ENCODE measurements around the gene TTLL1.
"Not testable (repeated sequence)": the region's sequence is repeated elsewhere in the genome, so short reads cannot be mapped to it uniquely, and the experiment has no call there.

The TTLL1 gene

DNA sequence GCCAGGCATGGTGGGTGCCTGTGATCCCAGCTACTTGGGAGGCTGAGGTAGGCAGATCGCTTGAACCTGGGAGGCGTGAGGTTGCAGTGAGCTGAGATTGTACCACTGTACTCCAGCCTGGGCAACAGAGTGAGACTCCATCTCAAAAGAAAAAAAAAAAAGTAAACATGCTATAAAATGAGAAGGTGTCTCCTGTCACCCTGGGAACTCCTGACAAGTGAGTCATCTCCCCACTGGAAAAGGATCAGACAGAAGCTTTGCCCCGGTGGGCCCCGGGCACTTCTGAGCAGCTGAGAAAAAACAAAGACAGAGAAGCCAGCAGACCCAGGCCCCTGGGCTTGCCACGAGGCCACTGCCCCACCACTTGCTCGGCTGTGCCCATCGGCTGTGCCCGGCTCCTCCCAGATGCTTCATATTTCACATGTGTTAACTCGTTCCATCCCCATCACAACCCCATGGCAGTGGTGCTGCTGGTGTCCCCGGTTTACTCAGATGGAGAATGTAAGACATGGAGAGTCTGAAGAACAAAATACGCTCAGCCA lies 22.3 kb downstream of the TTLL1 start:
- DNase-seq, result peak; percentile 81

DNA sequence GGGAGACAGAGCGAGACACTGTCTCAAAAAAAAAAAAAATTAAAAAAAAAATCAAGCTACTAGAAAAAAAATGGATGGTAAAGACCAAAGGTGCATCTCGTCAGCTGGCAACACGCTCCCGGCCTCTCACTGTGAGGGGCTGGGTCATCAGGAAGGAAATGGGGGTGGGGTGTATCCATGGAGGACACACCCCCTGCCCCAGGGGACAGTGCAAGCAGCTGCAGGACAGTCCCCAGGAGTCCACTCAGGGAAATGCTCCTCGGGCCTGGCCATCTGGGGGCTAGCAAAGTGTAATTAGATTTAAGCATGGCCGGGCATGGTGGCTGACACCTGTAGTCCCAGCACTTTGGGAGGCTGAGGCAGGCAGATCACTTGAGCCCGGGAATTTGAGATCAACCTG lies 23.1 kb downstream of the TTLL1 start:
- no peak for DNase-seq

DNA sequence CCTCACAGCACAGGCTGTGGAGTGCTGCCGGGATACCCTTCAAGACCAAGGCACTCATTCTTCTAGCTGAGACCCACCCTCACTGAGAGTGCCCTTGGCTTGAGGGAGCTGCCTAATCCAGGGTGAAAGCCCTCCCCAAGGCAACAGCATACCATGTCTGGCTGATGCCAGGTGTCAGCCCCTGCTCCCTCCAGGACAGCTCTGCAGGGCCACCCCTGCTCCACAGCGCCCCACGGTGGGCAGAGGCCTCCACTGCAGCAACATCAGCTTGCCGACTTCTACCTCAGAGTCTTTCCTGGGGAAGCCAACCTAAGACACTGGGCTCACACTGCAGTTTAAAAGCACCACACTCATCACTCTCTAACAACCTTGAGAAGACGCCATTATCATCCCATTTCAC lies 29.0 kb downstream of the TTLL1 start:
- DNase-seq, result peak; percentile 18

DNA sequence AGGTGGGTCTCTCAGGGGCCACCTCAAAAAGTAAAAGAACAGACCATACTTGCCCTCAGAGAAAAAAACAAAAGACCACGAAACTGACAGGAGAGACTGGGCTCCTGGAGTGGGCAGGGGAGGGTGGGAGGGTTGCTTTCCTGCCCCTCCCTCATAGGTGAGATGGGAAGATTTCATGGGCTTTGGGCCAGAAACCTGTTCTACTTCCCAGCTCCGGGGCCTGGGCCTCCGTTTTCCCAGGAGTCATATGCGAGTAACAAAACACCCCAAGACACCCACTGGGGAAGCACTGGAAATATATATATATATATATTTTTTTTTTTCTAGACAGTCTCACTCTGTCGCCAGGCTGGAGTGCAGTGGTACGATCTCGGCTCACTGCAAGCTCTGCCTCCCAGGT lies 31.6 kb downstream of the TTLL1 start:
- no peak for DNase-seq

DNA sequence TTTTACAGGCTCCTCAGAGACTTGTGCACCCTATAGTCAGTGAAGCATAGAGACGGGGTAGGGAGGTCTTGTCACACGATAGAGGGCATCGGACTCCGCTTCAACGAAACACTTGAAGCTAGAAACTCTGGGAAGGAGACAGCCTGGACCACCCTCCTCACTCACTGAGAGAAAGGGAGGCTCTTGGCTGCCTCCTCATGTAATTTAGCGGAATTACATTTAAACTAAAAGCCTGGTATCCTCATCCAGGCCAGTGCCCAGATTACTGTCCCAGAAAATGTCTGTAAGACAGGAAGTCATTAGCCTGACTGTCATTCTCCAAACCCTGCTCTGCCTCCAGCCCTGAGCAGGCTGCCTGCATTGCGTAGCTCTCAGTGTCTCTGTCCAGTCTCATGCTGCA lies 36.0 kb downstream of the TTLL1 start:
- no peak for DNase-seq

DNA sequence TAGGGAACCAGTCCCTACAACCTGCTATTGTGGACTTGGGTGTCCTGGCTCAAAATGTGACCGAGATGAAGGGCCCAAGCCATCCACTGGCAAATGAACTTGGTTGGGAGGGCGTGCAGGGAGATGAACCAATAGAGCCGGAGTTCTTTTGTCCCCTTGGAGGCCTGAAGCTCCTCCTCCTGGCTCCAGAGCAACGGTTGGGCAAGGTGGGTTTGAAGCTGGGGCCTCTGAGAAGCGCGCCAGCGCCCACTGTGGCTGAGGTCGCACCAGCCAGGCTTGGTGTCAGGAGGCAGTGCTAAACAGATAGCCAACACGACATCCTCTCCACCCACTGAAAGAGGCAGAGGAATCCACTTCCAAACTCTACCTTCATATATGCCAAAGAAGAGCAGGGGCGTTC lies 38.2 kb downstream of the TTLL1 start:
- DNase-seq, result no peak

DNA sequence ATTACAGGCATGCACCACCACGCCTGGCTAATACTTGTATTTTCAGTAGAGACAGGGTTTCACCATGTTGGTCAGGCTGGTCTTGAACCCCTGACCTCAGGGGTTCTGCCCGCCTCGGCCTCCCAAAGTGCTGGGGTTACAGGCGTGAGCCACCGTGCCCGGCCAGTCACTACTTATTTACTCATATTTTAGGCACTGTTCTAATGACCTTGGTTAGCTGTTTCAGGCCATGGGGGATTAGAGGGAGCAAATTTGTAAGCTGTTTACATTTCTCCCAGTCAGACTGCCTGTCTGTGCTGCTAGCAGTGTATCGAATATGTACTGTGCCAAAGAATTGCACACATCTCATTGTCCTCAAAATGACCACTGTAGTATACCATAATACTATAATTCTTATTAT lies 41.6 kb downstream of the TTLL1 start:
- no peak for DNase-seq

DNA sequence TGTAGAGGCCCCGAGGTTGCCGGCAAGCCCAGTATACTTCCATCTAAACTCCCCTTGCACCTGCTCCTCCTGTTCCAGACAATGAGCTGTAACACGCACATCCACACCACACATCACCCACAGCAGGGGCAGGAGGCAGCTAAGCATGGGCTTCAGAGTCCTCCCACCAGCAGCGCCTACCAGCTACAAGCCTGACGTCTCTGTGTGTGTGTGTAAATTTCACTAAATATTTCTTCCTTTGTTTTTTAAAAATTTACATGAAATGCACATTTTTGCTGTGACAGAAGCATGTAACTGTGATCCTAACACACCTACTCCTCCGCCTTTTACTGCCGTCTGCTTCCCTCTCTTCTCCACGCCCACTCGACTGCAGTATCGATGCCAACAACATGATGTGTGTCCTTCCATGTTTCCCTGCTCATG lies 44.9 kb downstream of the TTLL1 start:
- DNase-seq, result no peak

DNA sequence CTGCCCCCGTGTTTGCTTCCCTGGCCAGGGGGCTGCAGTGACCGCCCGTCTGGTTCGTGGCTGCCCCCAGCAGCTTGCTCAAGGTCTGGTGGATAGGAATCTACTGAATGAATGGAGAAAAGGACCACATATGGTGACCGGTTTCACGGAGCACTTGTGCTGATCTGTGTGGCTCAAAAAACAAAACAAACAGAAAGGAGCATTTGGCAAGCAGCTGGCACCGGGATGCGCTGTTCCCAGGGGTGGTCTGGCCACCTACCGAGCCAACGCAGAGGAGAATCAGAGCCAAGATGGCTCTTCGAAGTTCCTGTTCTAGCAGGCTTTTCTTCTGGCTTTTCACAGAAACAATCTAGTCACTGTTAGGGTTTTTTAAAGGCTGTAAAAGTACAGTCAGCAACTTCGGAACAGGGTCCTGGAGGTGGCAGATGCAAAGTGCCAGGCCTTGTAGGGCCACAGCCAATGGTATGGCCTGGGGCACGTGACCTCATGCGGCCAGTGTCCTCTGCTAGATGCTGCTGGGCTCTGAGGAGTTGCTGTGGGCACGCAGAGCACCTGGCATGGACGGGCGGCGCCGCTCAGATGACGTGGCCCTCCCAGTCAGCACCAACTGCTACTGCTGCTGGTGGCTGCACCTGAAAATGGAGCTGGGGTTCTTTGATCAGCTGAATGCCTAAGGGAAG lies 47.0 kb downstream of the TTLL1 start:
- DNase-seq, result peak; percentile 48

DNA sequence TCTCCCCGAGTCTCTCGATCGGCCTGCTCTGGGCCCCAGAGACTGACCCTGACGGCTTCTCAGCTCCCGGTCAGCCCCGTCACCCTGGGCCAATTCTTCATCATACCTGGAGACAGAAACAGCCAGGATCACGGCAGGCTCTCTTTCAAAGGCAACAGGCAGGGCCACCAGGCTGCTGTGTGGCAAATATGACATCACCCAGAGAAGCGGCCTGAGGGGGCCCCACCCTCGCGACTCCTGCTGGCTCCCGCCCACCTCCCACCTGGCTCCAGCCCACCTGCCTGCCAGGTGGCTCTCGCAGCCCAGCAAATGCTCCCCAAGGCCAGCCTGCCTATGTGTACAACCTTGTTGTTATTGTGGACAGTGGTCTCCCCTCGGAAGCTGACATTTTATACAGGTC lies 49.4 kb downstream of the TTLL1 start:
- no peak for DNase-seq

DNA sequence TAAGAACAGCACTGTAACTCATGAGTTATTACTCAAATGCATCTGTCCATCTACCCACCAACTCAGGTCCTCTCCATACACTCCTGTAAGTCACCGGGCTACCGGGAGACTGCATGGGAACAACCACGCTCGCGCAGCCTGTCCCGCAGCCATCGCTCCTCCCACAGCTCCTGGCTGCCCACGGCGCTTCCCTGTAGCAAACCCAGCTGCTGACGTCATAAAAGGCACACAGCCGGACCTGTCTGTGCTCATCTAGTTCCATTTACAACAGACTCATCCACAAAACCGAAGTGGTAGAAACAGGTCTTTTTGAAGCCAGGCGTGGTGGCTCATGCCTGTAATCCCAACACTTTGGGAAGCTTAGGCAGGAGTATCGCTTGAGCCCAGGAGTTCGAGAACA lies 50.9 kb downstream of the TTLL1 start:
- no peak for DNase-seq

DNA sequence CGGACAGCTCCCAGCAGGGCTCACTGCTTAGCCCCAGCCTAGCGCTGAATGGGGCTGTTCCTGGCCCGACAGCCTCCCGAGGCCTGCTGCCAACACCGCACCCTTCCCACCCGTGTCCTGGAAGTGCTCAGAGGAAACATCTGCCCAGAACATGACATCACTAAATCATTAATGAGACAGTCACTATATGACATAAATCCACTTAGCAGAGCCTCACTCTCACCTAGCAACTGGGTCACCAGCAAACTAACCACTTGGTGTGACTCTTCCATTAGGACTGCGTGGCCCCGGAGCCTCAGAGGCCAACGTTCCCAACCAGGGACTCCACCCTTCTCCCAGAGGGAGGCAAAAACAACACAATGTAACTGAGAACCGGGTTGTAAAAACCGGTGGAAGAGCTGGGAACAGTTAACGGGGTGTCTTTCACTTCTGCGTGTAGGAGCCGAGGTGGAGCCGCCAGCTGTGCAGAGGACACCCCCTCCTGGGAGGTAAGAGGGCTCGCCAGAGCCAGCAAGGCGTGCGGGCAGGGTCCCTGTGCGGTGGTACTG lies 52.8 kb downstream of the TTLL1 start:
- DNase-seq, result peak; percentile 88

DNA sequence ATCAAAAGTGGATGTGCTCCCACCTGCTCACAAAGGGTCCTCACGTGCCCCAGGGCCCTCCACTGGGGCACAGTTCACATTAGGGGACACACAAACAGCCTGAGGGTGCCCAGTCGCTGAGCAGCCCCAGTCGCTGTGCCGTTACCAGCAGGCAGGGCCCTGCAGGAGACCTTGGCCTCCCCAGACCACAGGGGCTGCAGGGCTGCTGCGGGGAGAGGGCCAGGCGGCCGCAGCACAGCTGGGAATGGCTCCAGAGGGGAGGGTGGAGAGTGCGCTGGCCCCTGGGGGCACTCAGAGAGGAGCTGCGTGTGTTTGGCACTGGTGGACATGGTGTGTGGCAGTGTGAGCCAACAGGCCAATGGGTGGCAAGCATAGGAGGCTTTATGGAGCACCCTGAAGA lies 53.9 kb downstream of the TTLL1 start:
- no peak for DNase-seq

DNA sequence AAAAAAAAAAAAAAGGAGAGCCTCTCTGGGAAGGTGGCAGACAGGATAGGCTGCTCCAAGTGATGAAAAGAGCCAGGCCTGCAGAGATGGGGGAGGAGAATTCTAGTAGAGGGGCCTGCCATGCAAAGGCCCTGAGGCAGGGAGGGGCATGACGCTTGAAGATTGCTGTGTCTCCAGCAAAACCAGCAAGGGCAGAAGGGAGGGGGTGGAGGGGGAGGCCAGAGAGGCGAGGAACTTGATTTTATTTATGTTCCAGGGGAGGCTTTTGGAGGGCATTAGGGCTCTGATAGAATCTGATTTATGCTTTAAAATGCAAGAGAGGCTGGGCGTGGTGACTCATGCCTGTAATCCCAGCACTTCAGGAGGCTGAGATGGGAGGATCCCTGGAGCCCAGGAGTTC lies 57.6 kb downstream of the TTLL1 start:
- no peak for DNase-seq

DNA sequence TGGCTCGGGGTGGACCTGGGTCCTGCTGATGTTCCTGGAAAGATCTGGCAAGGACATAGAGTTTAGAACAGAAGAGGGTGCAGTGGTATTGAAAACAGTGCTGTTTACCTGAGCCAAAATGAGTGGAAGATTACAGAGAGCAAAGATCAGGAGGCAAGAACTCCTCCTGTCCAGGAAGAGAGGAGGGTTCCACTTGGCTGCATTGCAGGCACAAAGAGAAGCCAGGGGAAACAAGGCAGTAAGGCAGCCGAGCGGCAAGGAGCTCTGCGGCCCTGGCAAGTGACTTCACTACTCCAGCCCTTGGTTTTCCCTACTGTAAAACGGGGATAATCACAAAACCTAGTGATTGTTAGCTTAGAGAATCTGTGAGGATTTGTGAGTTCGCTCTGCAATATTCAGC lies 70.6 kb downstream of the TTLL1 start:
- DNase-seq, result no peak

DNA sequence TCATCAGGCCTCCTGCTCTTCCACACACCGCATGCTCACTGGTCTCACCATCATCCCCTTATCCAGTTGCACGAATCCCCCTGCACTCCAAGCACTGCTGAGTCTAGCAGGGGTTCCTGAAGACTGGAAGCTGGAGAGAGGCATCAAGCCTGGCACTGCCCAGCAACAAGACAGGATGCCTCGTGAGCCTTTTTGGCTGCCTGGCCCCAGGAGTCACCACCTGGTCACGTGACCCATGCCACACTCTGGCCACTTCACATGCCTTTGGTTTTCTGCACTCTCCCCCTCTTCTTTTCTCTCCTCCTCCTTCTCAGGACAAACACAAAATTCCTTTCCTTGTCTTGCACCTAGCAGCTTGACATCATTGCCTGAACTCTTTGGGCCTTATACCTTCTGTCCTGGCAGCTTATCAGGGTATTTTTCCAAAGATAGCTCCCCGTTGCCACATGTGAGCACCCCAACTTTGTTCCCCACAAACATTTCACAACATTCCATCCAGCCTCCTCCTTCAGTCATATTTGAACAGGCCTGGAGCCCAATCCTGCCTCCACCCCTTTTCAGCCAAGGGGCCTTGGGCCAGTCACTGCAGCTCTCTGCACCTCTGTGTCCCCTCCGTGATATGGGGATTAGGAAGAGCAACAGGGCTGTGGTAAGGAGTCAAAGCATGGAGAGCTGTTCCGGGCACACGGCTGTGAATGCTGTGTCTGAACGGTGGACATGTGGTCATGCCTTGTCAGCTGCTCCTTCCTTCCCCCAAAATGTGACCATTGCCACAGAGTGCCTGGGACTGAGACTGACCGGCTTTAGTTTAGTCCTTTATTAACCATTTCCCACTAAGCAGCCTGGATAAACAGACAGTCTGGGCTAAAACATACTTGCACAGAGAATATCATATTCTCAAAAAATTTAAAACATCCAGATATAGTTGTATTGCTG lies 71.4 kb downstream of the TTLL1 start:
- DNase-seq, result no peak

DNA sequence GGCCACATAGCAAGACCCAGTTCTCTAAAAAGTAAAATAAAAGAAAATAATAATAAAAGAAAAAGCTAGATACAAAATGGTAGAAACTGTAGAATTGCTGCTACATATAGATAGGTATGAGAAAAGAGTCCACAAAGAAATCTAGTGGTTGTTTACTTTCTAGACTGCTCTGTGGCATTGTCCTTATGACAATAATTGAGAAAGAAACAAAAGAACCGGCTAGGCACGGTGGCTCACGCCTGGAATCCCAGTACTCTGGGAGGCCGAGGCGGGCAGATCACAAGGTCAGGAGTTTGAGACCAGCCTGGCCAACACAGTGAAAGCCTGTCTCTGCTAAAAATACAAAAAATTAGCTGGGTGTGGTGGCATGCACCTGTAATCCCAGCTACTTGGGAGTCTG lies 73.0 kb downstream of the TTLL1 start:
- DNase-seq, result not testable (repeated sequence)

DNA sequence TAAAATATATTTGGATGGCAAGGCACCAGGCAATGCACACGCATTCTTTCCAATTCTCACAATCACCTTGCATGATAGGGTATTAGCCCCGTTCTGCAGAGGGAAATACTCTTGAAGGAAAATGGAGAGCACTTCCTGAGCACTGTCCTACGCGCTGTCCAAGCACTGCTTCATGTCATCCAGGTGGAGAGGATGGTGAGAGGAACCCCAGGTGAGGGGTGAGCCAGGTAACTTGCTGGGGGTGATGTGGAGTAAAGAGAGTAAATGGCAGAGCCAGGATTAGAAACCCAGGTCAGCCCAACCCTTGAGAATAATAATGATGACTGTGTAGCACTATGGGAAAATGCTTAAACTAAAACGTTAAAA lies 73.5 kb downstream of the TTLL1 start:
- DNase-seq, result no peak

DNA sequence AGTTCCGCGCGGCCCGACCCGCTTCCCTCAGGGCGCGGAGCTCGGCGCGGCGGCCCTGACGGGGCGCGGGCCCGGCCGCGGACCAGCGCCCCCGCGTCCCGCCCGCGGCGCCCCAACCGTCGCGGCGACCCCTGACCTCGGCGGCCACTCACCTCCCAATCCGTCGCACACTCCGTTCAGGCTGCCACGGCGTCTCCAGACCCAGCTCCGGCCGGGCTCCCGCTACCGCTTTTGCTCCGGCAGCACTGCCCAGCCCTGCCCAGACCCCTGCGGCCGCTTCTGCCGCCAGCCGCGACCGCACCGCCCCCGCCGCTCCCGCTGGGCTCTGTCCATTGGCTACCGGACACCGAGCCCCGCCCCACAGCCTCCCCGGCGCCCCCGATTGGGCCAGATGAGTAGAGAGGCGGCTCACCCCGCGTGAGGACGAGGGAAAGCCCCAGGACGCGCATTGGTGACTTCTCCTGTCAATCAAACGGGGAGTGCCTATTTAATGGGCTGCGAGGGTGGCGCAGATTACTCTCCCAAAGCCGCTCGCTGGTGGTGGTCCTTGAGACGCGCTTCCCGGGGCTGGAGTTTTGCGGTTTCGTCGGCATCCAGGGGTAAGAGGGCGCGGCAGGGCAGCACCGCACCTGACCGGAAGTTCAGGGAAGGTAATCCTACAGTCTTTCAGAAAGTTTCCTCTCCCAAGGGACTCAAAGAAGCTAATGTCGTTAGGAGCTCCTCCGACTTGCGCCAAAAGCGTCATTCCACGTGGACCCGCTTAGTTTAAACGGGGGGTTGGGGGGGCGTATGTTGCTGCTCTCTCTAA lies 74.1 kb downstream of the TTLL1 start, which contains the start of gene PACSIN2:
TSS of gene PACSIN2 (minus strand) at position 281 of the 808 bp plus-strand sequence. CDS start 103,069 bp downstream, outside the sequence.
- peak; percentile 99 for DNase-seq

DNA sequence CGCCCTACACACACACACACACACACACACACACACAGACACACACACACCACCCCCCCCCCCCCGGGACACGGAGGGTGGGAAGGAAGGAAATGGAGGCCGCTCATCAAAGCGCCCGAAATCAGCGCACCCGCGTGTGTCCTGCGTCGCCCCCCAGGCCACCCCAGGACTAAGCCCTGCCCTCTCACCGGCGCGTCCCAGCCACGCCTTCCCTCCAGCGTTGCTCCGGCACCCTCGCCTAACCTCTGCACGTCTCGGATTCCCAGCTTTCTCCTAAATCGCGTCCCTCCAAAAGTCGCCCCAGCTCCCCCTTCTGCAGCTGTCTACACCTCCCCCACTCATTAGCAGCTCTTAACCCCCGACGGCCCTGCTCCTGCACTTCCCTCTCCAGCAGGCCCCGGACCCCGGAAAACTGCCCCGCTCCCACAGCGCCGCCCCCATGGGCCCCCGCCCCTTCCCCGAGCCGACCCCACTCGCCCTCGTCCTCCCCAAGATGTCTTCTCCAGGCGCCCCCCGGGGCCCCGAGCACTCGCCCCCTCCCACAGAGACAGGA lies 74.8 kb downstream of the TTLL1 start:
- DNase-seq, result no peak

DNA sequence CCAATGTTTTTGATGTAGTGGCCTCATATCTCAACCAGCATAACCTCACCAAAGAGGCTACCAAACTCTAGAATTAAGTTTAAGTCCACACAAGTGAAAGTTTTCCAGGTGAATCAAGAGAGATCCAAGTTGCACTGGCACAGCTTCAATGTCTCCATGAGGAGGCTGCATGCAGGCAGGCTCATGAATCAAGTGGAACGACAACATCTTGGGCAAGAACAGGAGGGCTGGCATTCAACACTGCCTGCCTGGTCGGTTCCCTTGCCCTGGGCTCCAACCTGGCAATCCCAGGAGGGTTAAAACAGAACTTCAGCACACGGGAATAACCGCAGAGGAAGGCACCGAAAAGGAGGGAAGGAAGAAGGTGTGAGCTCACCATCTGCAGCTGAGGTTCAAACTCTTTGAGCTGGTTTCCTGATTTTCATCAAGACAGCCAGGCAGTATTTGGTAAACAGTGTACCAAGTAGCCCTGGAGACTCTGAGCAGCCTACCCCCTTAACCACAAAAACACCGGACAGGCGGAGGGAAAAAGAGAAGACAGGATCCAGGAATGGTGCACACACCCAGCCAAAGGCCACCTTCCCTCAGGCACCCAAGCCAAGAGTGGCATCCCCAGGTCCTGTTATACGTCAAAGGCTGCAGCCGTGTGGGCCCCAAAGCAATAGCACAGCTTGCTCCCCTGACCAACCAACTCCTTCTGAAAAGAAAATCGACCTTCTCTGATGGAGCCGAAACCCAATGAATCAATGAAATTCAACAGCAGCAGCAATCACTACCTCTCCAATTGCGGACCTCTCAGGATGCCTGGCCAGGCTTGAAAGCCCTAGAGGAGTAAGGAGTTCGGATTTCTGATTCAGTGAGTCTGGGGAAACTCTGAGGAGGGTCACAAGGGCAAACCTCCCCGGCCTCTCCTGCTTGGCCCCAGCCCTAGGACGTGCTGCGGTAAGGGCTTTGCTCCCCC lies 75.6 kb downstream of the TTLL1 start:
- DNase-seq, result no peak

Measured in fibroblast of skin of back (primary cell).